ENCODE results near the gene ASTN2. TPM values are rescaled to one million over a fixed set of nuclear protein-coding genes. Genes with fewer than 3 reads are reported as not detected.

The ASTN2 gene
- total RNA-seq, 1 donor from 2014 or later: 15.9 TPM

DNA sequence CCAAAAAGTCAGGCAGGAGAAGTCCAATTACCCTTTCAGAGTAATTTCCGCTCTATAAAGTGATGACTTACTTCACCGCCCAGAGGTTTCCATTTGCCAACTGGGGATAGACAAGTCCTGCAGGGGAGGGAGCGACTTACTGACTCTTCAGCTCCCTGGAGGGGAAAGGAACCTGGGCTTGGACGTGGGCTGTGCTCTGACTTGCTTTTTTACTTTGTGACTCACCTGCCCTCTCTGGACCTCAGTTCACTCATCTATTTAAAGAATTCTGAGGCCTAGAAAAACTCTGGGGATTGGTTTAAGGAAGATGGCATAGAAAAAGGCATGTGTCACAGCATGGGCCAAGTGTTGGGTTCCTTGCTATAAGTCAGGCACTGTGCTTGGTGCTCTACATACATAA, 908.2 kb downstream of the ASTN2 start:
- Mint-ChIP-seq H3K27me3 (no peaks in the 10 kb centered on the region), H3K9me3 (no peaks in the 10 kb centered on the region), H3K4me1 (ENCODE audit: unreplicated experiment) (no peaks in the 10 kb centered on the region), H3K4me3 (no peak overlapping the region), H3K36me3 (no peaks in the 10 kb centered on the region), H3K27ac (no peak overlapping the region)
- DNase-seq (ENCODE audit: extremely low spot score, unreplicated experiment): no peak
- TF ChIP-seq, protein P1, sequence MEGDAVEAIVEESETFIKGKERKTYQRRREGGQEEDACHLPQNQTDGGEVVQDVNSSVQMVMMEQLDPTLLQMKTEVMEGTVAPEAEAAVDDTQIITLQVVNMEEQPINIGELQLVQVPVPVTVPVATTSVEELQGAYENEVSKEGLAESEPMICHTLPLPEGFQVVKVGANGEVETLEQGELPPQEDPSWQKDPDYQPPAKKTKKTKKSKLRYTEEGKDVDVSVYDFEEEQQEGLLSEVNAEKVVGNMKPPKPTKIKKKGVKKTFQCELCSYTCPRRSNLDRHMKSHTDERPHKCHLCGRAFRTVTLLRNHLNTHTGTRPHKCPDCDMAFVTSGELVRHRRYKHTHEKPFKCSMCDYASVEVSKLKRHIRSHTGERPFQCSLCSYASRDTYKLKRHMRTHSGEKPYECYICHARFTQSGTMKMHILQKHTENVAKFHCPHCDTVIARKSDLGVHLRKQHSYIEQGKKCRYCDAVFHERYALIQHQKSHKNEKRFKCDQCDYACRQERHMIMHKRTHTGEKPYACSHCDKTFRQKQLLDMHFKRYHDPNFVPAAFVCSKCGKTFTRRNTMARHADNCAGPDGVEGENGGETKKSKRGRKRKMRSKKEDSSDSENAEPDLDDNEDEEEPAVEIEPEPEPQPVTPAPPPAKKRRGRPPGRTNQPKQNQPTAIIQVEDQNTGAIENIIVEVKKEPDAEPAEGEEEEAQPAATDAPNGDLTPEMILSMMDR (conservative IDR thresholded peaks at IDR 0.05): no peak

DNA sequence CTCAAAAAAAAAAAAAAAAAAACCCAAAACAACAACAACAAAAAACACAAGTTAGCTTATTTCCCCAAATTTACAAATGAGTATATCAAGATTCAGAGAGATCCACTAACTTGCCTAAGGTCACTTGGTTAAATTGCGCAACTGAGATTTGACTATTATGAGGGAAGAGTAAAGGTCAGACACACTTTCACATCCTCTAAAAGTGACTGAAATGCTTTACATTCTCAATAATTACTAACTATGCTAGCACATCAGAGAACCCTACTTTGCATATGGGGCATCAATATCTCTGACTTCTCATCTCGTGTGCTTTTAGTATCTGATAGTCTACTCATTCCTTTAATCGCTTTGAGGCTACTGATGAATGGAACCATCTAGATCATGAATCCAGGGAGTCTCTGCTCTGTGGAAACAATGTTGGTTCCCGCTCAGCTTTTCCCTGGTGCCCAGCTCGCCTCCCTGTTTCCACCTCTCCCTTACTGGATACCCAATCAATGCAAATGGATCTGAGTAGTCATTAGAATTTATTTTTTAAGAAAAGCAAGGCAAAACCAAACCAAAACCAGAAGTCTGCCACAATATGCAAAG, 909.9 kb downstream of the ASTN2 start:
- Mint-ChIP-seq H3K4me1 (ENCODE audit: unreplicated experiment) (no peaks in the 10 kb centered on the region), H3K9me3 (no peaks in the 10 kb centered on the region), H3K4me3 (no peak overlapping the region), H3K27ac (no peak overlapping the region), H3K27me3 (no peaks in the 10 kb centered on the region), H3K36me3 (no peaks in the 10 kb centered on the region)
- TF ChIP-seq, protein P1 (conservative IDR thresholded peaks at IDR 0.05): no peak
- no peak for DNase-seq (ENCODE audit: extremely low spot score, unreplicated experiment)

GRCh38 chr9:116504081-116504480, 910.8 kb downstream of the ASTN2 start:
- DNase-seq (ENCODE audit: extremely low spot score, unreplicated experiment): no peak
- Mint-ChIP-seq H3K27ac (peak overlapping the region; percentile 5), H3K27me3 (no peaks in the 10 kb centered on the region), H3K4me3 (peak overlapping the region; percentile 44), H3K4me1 (ENCODE audit: unreplicated experiment) (no peaks in the 10 kb centered on the region), H3K36me3 (no peaks in the 10 kb centered on the region), H3K9me3 (no peaks in the 10 kb centered on the region)
- TF ChIP-seq, protein P1 (conservative IDR thresholded peaks at IDR 0.05): no peak

DNA sequence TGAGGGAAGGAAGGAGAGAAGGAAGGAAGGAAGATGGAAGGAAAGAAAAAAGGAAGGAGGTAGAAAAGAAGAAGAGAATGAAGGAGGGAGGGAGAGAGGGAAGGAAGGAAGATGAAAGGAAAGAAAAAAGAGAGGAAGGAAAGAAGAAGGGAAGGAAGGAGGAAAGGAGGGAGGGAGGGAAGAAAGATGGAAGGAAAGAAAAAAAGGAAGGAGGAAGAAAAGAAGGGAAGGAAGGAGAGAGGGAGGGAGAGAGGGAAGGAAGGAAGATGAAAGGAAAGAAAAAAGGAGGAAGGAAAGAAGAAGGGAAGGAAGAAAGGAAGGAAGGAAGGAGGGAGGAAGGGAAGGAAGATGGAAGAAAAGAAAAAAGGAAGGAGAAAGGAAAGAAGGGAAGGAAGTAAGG, 912.1 kb downstream of the ASTN2 start:
- H3K27ac Mint-ChIP-seq: no peak overlapping the region
- no peak for DNase-seq (ENCODE audit: extremely low spot score, unreplicated experiment)
- H3K4me1 Mint-ChIP-seq (ENCODE audit: unreplicated experiment): peaks cover 2% of the 10 kb centered on the region
- TF ChIP-seq, protein P1 (conservative IDR thresholded peaks at IDR 0.05): no peak
- no peaks in the 10 kb centered on the region for H3K9me3 Mint-ChIP-seq
- no peak overlapping the region for H3K4me3 Mint-ChIP-seq
- no peaks in the 10 kb centered on the region for H3K27me3 Mint-ChIP-seq
- no peaks in the 10 kb centered on the region for H3K36me3 Mint-ChIP-seq

GRCh38 chr9:116501871-116502270, 913.0 kb downstream of the ASTN2 start:
- no peaks in the 10 kb centered on the region for H3K36me3 Mint-ChIP-seq
- H3K27me3 Mint-ChIP-seq: no peaks in the 10 kb centered on the region
- no peaks in the 10 kb centered on the region for H3K9me3 Mint-ChIP-seq
- H3K4me3 Mint-ChIP-seq: no peak overlapping the region
- H3K27ac Mint-ChIP-seq: no peak overlapping the region
- TF ChIP-seq, protein P1 (conservative IDR thresholded peaks at IDR 0.05): no peak
- H3K4me1 Mint-ChIP-seq (ENCODE audit: unreplicated experiment): peaks cover 10% of the 10 kb centered on the region
- DNase-seq (ENCODE audit: extremely low spot score, unreplicated experiment): no peak
